Fibroblast of gingiva (primary cell): Measurements from ENCODE around the gene ENTPD6.

Experiments used
- DNase-seq: peaks from one replicate; pipeline ENCODE4 v3.0.0-alpha.2; 2011; ENCODE audit warnings: low read depth

The ENTPD6 gene

GRCh38 chr20:25209400-25209799 is 13.9 kb downstream of the ENTPD6 start:
- DNase-seq, result no peak

- DNase-seq, result no peak
These were observed 14.4 kb downstream of the ENTPD6 start for GRCh38 chr20:25209911-25210310.

GRCh38 chr20:25211273-25211672 is 15.8 kb downstream of the ENTPD6 start:
- DNase-seq, result no peak

- no peak for DNase-seq
These were observed 16.7 kb downstream of the ENTPD6 start for GRCh38 chr20:25212242-25212641.

GRCh38 chr20:25213566-25214425 is 18.3 kb downstream of the ENTPD6 start:
- no peak for DNase-seq

- DNase-seq, result no peak
These were observed 18.9 kb downstream of the ENTPD6 start for GRCh38 chr20:25214426-25214790.

GRCh38 chr20:25214819-25215218 is 19.3 kb downstream of the ENTPD6 start:
- no peak for DNase-seq

- DNase-seq, result no peak
These were observed 20.0 kb downstream of the ENTPD6 start for GRCh38 chr20:25215521-25215920.

- no peak for DNase-seq
These were observed 20.9 kb downstream of the ENTPD6 start for GRCh38 chr20:25216199-25216945.

GRCh38 chr20:25217161-25218108 is 21.9 kb downstream of the ENTPD6 start:
- DNase-seq, result no peak

- no peak for DNase-seq
These were observed 22.6 kb downstream of the ENTPD6 start for GRCh38 chr20:25218109-25218486.

GRCh38 chr20:25218492-25218891 is 23.0 kb downstream of the ENTPD6 start:
- DNase-seq, result no peak

- DNase-seq, result no peak
These were observed 23.9 kb downstream of the ENTPD6 start for GRCh38 chr20:25219365-25219764.

GRCh38 chr20:25220021-25220730 is 24.7 kb downstream of the ENTPD6 start:
- no peak for DNase-seq

GRCh38 chr20:25220810-25221591 is 25.5 kb downstream of the ENTPD6 start:
- no peak for DNase-seq

GRCh38 chr20:25221592-25222460 is 26.3 kb downstream of the ENTPD6 start:
- no peak for DNase-seq

GRCh38 chr20:25222461-25223178 is 27.1 kb downstream of the ENTPD6 start:
- no peak for DNase-seq

GRCh38 chr20:25223179-25223661 is 27.7 kb downstream of the ENTPD6 start:
- peak; percentile 57 for DNase-seq
